ENCODE data around the gene RAPGEF4. TPM values are rescaled to one million over a fixed set of nuclear protein-coding genes. Genes with fewer than 3 reads are reported as not detected.

RAPGEF4 gene
- total RNA-seq, 2 experiments from 2014 or later = 0.21 TPM; not detected in 1

DNA sequence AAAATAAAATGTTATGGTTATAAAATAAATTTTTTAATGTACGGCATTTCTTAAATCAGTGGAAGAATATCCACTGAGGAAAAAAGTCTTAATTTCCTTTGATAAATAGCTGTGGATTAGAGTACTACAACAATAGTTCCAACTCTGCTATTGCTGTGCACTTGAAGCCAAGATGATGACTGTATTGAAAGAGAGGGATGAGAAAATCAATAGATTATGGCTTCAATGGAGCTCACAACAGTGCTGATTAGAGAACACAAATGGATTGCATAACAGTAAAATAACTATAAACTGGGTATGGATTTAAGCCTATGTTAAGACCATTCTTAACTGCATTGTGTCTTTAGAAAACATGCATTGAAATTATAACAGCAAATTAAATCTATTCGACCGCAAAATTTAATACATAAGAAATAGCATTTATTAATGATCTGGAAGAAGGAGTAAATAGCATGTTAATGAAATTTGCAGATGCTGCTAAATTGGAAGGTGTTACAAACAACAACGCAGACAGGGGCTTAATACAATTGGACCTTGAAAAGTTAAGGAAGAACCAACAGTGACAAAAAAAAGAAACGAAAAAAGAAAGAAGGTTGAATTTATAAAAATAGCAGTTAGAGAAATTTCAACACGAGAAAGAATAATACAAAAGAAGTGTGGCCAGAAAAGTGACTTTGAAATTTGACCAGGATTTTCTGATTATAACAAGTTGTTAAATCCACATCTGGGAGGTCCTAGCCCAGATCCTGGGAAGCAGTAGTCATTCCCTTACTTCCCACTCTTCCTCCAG, 331.4 kb downstream of the RAPGEF4 start:
- ATAC-seq = no peak
- Mint-ChIP-seq H3K36me3 (no peaks in the 10 kb centered on the region), H3K9me3 (ENCODE audit: low read depth) (no peaks in the 10 kb centered on the region), H3K4me3 (no peak overlapping the region), H3K27ac (no peak overlapping the region), H3K27me3 (peaks cover 64% of the 10 kb centered on the region), H3K4me1 (no peaks in the 10 kb centered on the region)
- DNase-seq = no peak
- CTCF ChIA-PET = interaction anchor here (0.6 kb wide), 1 partner anchor 221 kb away, joined by 3 read pairs; no protein-coding TSS in a partner anchor

DNA sequence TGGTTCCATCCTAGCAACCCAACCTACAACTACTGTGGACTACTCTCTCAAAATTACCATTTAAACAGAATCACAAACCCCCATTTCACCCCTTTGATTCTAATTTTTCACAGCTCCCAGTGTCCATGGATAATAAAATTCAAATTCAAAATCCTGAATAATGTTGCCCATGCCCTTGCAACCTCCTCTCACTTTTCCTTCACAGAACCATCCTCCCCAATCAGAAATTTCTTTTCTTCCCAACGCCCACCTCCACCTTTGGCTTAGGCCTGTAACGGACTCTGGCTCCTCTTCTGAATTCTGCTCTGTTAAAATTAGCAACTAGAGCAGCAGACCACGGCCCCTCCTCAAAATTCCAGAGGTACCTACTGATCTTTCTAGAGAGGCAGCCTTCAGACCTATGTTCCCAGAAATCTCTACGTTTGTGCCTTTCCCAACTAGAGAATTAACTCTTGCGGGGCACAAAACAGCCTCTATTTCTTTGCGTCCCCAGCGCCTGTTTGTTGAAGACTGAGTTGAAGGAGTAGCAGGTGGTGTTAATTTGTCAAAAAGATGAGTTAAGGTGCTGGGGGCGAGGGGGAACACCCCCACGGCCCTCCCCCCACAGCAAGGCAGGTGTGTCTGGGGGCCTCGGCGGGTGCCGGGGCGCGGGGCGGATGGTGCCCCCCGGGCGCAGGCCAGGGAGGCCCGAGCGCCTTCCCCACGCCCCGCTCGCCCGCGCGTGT, 339.6 kb downstream of the RAPGEF4 start:
- CTCF ChIA-PET = interaction anchor here (0.7 kb wide), 1 partner anchor 135 kb away, joined by 6 read pairs; no protein-coding TSS in a partner anchor
- Mint-ChIP-seq H3K4me1 (peaks cover 20% of the 10 kb centered on the region), H3K9me3 (ENCODE audit: low read depth) (no peaks in the 10 kb centered on the region), H3K4me3 (peak overlapping the region; percentile 67), H3K36me3 (no peaks in the 10 kb centered on the region), H3K27me3 (peaks cover 51% of the 10 kb centered on the region), H3K27ac (peak overlapping the region; percentile 74)
- no peak for ATAC-seq
- no peak for DNase-seq

DNA sequence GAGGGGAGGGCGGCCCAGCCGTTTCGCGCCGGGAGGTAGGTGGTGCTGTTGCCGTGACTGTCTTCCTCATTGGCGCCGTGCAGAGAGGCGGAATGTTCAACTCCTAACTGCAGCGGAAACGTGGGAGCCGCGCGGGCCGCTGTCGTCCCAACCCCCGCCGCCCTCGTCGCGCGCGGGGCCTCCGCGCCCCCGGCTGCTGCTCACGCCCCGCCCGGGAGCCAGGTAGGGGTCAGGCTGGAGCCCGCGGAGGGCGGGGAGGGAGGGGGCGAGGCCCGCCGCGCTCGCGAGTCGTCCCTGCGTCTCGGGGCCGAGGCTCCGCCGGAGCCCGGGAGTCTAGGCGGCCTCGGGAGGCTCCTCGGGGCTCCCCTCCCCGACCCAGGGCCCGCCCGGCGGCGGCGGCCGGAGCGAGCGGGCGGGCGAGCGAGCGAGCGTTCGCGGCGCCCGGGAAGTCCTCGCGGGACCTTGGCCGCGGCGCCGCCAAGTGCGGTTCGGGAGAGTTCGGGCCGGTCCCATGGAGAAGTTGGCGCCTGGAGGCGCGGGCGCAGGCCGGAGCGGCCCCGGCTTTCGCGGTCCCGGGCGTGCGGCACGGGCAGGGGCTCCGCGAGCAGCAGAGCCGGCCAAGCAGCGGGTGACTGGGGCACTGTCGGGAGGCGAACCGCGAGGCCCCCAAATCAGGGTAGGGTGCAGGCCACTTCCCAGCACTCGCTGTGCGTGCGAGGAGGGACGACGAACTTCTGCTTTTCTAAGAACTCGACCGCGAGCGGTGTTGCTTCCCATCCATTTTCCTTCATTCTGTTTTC, 340.3 kb downstream of the RAPGEF4 start, which contains the start of gene MAP3K20:
Gene MAP3K20 (plus strand): TSS at position 66 of the 800 bp plus-strand sequence. CDS start 15,186 bp downstream, outside the sequence.
- peaks cover 20% of the 10 kb centered on the region for H3K4me1 Mint-ChIP-seq
- peak within 1 kb of the TSS; percentile 84 for H3K4me3 Mint-ChIP-seq
- H3K27ac Mint-ChIP-seq = peak within 1 kb of the TSS; percentile 74
- peak; percentile 81 for ATAC-seq
- no peaks in the 10 kb centered on the region for H3K9me3 Mint-ChIP-seq (ENCODE audit: low read depth)
- no peaks in the 10 kb centered on the region for H3K36me3 Mint-ChIP-seq
- peaks cover 44% of the 10 kb centered on the region for H3K27me3 Mint-ChIP-seq
- CTCF ChIA-PET = no interaction called here
- peak; percentile 64 for DNase-seq

- DNase-seq = peak; percentile 45
- H3K4me3 Mint-ChIP-seq = peak overlapping the region; percentile 84
- H3K27me3 Mint-ChIP-seq = peaks cover 41% of the 10 kb centered on the region
- H3K4me1 Mint-ChIP-seq = peaks cover 20% of the 10 kb centered on the region
- H3K36me3 Mint-ChIP-seq = no peaks in the 10 kb centered on the region
- CTCF ChIA-PET = interaction anchor here (1.1 kb wide), 1 partner anchor 134 kb away, joined by 3 read pairs; no protein-coding TSS in a partner anchor
- peak overlapping the region; percentile 74 for H3K27ac Mint-ChIP-seq
- H3K9me3 Mint-ChIP-seq (ENCODE audit: low read depth) = no peaks in the 10 kb centered on the region
- ATAC-seq = peak; percentile 48
Measured at GRCh38 chr2:173076581-173077345, 341.1 kb downstream of the RAPGEF4 start.

- peaks cover 36% of the 10 kb centered on the region for H3K27me3 Mint-ChIP-seq
- peaks cover 20% of the 10 kb centered on the region for H3K4me1 Mint-ChIP-seq
- no peaks in the 10 kb centered on the region for H3K9me3 Mint-ChIP-seq (ENCODE audit: low read depth)
- CTCF ChIA-PET = interaction anchor here (1.1 to 1.9 kb wide), 2 partner anchors 133 to 134 kb away, joined by 3 to 5 read pairs; no protein-coding TSS in a partner anchor
- DNase-seq (no peak), ATAC-seq (no peak)
- no peak overlapping the region for H3K27ac Mint-ChIP-seq
- peaks cover 1% of the 10 kb centered on the region for H3K36me3 Mint-ChIP-seq
- H3K4me3 Mint-ChIP-seq = peak overlapping the region; percentile 84
Measured at GRCh38 chr2:173077506-173078177, 342.0 kb downstream of the RAPGEF4 start.

DNA sequence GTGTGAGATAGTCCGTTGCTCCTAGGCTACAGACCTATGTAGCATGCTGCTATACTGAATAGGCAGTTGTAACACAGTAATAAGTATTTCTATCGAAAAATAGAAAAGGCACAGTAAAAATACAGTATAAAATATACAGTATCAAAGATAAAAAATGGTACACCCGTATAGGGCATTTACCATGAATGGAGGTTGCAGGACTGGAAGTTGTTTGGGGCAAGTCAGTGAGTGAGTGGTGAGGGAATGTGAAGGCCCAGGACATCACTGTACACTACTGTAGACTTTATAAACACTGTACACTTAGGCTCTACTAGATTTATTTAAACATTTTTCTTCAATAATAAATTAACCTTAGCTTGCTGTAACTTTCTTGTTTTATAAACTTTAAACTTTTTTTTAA, 343.5 kb downstream of the RAPGEF4 start:
- Mint-ChIP-seq H3K4me1 (peaks cover 20% of the 10 kb centered on the region), H3K27me3 (peaks cover 34% of the 10 kb centered on the region), H3K9me3 (ENCODE audit: low read depth) (no peaks in the 10 kb centered on the region), H3K27ac (no peak overlapping the region), H3K36me3 (peaks cover 1% of the 10 kb centered on the region), H3K4me3 (no peak overlapping the region)
- ATAC-seq = no peak
- no peak for DNase-seq
- CTCF ChIA-PET = interaction anchor here (0.6 to 1.9 kb wide), 3 partner anchors 13 to 131 kb away, joined by 4 to 5 read pairs (median 4); no protein-coding TSS in a partner anchor

DNA sequence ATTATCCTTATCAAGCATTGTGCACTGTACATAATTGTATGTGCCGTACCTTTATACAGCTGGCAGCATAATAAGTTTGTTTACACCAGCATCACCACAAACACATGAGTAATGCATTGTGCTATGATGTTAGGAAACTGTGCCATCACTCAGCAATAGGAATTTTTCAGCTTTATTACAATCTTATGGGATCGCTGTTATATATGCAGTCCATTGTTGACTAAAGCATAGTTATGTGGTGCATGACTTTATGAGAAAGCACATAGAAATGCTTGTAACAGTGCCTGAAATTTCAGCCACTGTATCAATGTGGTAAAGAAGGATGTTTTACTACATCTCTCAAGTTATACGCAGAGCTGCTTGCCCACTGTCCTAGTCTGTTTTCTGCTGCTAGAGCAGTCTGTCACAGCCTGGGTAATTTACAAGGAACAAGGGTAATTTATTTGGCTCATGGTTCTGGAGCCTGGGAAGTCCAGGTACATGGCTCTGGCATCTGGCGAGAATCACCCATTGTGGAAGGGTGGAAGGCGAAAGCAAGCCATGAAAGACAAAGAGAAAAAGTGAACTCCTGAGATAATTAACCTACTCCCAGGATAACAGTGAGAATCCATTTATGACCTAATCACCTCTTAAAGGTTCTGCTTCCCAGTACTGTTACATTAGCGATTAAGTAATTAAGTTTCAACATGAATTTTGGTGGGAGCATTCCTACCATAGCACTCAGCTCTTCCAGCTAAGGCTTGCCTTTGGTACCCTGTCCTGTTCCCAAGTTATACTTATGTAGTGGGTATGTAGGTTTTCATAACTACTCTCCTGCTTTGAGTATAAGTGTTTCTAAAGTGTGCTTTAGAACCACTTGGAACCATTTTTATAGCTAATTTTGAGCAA, 344.6 kb downstream of the RAPGEF4 start:
- ATAC-seq = no peak
- H3K36me3 Mint-ChIP-seq = peaks cover 1% of the 10 kb centered on the region
- peaks cover 11% of the 10 kb centered on the region for H3K4me1 Mint-ChIP-seq
- CTCF ChIA-PET = interaction anchor here (0.6 to 1.6 kb wide), 2 partner anchors 12 to 19 kb away, joined by 4 read pairs; no protein-coding TSS in a partner anchor
- no peak overlapping the region for H3K4me3 Mint-ChIP-seq
- peaks cover 28% of the 10 kb centered on the region for H3K27me3 Mint-ChIP-seq
- H3K9me3 Mint-ChIP-seq (ENCODE audit: low read depth) = no peaks in the 10 kb centered on the region
- no peak overlapping the region for H3K27ac Mint-ChIP-seq
- DNase-seq = no peak

DNA sequence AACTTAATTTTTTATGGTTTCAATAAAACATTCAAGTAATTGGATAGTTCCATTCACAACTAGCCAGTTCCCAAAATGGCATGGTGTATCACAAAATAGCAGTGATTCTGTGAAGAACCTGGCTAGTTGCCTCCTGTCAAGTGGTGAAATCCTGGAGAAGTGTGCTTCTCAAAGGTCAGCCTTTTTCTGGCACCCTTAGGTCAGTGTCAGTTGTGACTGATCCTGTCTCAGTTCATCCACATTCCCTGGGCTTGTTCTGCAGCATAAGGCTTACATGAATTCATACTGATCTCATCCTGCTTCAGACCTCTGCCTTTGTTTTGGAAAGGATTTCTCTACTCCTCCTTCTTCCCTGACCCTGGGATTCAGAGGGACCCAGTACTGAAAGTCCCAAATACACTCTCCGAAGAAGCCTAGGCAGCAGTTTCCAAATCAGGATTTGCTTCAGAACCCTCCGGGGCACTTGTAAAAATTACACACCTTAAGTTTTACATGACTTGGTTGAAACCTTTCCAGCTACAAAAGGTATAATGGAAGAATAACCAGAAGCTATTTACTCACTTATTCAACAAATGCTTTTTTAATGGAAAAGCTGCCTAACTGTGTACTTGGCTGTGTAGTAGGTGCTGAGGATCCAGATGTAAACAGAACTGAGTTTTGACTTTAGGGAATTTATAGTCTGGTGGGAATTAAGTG, 351.0 kb downstream of the RAPGEF4 start:
- CTCF ChIA-PET = no interaction called here
- Mint-ChIP-seq H3K27me3 (peaks cover 24% of the 10 kb centered on the region), H3K4me3 (no peak overlapping the region), H3K27ac (no peak overlapping the region), H3K4me1 (no peaks in the 10 kb centered on the region), H3K9me3 (ENCODE audit: low read depth) (no peaks in the 10 kb centered on the region), H3K36me3 (peaks cover 1% of the 10 kb centered on the region)
- DNase-seq (no peak), ATAC-seq (no peak)

GRCh38 chr2:173087214-173087581, 351.6 kb downstream of the RAPGEF4 start:
- peaks cover 4% of the 10 kb centered on the region for H3K36me3 Mint-ChIP-seq
- DNase-seq = no peak
- peaks cover 24% of the 10 kb centered on the region for H3K27me3 Mint-ChIP-seq
- no peaks in the 10 kb centered on the region for H3K4me1 Mint-ChIP-seq
- no peaks in the 10 kb centered on the region for H3K9me3 Mint-ChIP-seq (ENCODE audit: low read depth)
- H3K27ac Mint-ChIP-seq = no peak overlapping the region
- H3K4me3 Mint-ChIP-seq = no peak overlapping the region
- no peak for ATAC-seq
- CTCF ChIA-PET = no interaction called here

DNA sequence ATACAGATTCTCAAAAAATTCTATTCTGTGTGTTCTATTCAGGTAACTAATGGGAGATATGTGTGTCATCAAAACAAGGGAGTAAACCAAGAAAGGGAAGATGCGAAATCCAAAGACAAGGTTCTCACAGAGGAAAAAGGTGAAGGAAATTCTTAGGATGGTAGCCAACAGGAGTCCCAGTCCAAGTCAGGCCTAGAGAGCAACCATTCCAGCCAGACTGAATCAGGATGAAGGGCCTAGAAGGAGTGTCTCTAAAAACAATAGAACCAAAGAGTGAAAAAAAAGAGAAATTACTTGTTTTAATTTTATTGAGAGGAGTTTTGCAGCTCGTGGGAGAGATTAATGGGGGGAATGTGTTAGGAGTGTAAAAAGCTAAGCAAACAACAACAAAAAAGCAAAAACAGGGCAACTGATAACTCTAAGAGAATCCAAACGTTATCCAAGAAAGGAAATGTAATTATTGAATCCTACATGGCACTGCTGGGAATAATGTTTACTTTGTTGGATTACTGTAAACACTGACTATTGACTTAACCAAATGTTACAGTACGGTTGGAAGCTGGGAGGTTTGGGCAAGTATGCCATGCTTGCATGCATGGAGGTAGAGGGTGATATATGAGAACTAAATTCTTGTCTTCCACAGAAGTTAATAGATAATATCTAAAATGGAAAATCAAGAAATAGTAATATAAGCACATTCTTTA, 352.3 kb downstream of the RAPGEF4 start:
- CTCF ChIA-PET = no interaction called here
- Mint-ChIP-seq H3K4me1 (no peaks in the 10 kb centered on the region), H3K4me3 (no peak overlapping the region), H3K9me3 (ENCODE audit: low read depth) (no peaks in the 10 kb centered on the region), H3K27ac (no peak overlapping the region), H3K27me3 (peaks cover 21% of the 10 kb centered on the region), H3K36me3 (peaks cover 3% of the 10 kb centered on the region)
- ATAC-seq (no peak), DNase-seq (no peak)
